ENCODE data around the gene FAT1.
"Not testable (repeated sequence)": the region's sequence is repeated elsewhere in the genome, so short reads cannot be mapped to it uniquely, and the experiment has no call there.

Gene FAT1, protein sequence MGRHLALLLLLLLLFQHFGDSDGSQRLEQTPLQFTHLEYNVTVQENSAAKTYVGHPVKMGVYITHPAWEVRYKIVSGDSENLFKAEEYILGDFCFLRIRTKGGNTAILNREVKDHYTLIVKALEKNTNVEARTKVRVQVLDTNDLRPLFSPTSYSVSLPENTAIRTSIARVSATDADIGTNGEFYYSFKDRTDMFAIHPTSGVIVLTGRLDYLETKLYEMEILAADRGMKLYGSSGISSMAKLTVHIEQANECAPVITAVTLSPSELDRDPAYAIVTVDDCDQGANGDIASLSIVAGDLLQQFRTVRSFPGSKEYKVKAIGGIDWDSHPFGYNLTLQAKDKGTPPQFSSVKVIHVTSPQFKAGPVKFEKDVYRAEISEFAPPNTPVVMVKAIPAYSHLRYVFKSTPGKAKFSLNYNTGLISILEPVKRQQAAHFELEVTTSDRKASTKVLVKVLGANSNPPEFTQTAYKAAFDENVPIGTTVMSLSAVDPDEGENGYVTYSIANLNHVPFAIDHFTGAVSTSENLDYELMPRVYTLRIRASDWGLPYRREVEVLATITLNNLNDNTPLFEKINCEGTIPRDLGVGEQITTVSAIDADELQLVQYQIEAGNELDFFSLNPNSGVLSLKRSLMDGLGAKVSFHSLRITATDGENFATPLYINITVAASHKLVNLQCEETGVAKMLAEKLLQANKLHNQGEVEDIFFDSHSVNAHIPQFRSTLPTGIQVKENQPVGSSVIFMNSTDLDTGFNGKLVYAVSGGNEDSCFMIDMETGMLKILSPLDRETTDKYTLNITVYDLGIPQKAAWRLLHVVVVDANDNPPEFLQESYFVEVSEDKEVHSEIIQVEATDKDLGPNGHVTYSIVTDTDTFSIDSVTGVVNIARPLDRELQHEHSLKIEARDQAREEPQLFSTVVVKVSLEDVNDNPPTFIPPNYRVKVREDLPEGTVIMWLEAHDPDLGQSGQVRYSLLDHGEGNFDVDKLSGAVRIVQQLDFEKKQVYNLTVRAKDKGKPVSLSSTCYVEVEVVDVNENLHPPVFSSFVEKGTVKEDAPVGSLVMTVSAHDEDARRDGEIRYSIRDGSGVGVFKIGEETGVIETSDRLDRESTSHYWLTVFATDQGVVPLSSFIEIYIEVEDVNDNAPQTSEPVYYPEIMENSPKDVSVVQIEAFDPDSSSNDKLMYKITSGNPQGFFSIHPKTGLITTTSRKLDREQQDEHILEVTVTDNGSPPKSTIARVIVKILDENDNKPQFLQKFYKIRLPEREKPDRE (N-terminal part only)

DNA sequence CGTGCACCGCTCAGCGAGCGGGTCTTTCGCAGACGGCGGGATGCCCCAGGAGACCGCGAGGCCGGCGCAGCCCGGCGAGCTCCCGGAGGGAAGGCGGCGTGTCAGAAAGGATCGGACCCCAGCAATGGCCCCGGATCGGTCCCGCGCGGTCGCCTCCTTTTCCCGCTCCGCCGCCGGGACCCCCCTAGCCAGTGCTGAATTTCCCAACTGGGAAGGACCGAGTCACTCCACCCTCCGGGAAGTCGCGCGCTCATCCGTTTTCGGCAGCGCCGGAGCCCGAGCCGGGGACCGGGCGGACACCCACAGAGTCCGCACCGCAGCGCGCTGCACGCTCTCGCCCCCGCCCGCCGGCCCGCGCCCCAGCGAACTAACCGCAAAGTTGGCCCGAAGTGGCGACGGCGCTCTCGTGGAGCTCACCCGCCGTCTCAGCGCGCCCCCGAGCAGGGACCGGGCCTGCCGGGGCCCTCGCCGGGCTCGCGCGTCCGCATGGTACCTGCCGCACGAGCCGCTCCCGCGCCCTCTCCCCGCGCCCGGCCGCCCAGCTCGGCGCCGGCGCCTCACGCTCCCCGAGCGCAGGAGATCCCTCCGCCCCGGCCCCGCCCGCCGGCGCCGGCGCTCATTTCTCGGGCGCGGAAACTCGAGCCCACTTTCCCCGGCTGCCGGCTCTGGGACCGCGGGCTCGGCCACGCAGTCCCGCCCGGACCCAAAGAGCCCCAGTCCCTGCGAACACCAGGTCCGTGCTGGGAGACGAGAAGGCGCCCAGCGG lies at the start of gene FAT1:
TSS of gene FAT1 (minus strand) at position 565 of the 766 bp plus-strand sequence. CDS start 14,029 bp downstream, outside the sequence.
- intact Hi-C loops (cut with DNase I): loop anchor here (5.0 kb wide), 1 partner anchor 46 kb away; no protein-coding TSS in a partner anchor
- peak in 6 of 10 donors; percentile 10 to 88 (median 60) for DNase-seq

DNA sequence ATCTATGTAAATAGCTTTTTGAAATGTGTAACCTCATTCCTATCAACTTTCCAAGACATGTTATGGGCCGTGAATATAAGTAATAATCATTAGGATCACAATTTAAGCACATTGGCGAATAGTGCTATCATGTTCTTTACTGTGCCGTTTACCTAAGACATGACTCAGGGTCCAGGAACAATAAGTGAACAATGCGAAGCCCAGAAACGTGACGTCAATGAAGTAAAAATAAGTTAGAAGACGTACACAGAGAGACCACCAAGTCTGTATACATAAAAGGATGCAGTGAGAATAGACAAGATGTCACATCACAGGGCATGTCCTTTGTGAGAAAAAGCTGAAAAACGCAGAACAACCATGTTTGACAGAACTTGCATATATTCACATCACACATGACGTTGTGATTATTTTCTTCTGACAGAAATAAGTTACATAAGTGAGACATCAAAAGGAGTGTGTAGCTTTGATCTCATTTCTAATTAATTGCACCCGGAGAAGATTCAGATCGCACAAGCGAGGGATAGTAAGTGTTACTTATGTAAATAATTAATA lies 49.4 kb upstream of the FAT1 start:
- no peak for DNase-seq
- intact Hi-C loops (cut with DNase I): no loop called here

DNA sequence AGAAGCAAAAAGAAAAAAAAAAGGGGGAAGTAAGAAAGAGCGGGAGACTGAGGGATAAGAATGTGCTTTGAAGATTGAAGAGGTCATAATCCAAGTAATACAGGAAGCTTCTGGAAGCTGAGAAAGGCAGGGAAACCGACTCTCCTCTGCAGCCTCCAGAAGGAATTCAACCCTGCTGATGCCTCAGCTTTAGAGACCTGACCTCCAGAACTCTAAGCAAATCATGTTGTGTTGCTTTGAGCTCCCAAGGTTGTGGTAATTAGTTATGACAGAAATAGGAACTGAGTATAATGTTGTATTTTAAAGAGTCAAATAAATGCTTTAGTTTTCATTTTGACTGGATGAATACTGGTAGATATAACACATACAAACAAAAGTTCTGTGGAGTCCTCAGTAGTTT lies 48.0 kb upstream of the FAT1 start:
- DNase-seq: no peak
- intact Hi-C loops (cut with DNase I): no loop called here

DNA sequence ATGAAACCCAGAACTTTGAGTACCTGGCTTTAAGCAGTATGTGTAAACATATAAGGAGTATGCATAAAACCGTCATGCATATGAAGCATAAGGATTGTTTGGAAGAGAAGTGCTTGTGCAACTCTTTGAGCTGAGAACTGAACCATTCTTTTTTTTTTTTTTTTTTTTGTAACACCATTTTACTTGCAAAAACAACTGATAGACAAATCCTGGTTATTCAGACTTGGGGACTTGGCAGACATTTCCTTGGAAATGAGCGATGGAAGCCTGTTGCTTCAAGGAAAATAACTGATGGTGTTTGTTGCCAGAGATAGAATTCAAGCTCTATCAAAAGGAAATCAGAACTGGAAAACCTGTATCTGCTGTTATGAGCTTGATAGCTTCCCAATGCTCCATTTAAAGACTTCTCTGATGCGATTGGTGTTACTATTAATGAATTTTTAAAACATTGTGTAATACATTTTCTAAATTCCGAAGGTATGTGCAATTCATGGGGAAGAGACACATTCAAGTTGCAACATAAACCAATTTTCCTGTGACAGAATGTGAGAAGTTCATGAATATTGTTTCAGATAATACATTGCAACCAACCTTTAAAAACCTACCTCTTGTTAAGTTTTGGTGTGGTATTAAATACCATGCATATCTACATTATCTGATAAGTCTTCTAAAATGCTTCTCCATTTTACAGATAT lies 47.0 kb upstream of the FAT1 start:
- DNase-seq: no peak
- intact Hi-C loops (cut with DNase I): no loop called here

DNA sequence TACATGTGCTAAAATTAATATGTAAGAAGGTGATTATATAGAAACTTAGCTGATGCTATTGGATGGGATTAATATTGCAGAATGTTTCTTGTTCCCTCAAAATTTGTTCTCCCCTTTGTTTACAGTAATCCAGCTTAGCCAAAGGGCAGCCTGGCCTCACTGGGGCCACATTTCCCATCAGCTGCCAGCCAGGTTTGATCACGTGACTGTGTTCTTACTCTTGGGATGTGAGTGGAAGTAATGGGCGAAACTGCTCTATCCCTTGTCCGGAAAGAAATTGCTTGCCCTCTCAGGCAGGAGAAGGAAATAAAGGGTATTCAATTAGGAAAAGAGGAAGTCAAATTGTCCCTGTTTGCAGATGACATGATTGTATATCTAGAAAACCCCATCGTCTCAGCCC lies 44.1 kb upstream of the FAT1 start:
- intact Hi-C loops (cut with DNase I): no loop called here
- no peak for DNase-seq

DNA sequence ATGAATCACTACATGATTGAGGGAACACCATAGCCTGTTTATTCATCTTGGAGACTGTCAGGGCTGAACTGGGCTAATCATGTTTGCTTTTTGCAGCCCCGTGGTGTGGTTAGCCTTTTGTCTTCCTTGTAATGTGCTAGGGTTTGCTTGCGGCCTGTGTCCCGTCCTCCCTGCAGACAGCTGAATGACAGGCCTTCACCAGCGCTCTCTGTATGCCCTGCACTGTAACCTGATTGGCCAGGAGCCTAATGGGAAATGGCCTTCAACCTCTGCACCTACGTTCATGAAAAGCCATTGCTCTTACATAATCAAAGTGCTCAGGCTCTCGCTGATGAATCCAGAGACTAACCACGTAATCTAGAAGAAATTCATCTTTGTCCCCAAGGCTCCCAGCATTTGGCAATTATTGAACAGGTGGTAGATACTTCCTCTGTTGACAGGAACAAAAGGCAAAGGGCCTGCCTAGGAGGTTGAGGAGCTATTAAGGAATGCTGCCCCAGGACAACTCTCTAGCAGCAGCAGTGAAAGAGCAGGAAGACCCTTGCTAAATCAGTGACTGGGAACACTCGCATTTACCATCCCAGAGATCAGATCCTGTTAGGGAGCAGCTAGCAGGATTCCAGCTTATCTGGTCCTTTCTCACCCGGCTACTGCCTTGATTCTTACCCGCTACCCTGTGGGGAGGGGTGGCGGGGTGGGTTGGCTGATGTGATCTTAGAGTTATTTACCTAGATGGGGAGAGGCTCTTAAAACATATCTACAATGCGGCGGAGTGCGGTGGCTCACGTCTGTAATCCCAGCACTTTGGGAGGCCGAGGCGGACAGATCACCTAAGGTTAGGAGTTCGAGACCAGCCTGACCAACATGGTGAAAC lies 42.3 kb upstream of the FAT1 start:
- intact Hi-C loops (cut with DNase I): no loop called here
- DNase-seq: no peak

DNA sequence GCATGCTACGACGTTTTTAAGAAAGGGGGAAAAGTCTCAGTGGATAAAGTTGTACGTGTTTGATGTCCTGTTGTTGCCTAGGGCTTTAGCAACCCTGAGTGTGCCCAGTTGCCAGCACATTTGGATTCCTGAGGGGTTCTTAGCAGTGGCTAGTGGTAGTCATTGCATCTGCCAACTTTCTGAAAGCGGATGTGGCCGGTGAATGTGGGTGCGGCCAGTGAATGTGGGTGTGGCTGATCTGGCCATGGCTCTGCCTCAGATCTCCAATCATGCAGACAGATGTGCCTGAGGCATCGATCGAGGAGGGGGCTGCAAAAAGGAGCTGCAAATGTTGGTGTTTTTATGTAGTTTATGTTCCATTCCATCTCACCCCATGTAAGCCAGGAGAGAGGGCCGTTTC lies 41.5 kb upstream of the FAT1 start:
- intact Hi-C loops (cut with DNase I): no loop called here

DNA sequence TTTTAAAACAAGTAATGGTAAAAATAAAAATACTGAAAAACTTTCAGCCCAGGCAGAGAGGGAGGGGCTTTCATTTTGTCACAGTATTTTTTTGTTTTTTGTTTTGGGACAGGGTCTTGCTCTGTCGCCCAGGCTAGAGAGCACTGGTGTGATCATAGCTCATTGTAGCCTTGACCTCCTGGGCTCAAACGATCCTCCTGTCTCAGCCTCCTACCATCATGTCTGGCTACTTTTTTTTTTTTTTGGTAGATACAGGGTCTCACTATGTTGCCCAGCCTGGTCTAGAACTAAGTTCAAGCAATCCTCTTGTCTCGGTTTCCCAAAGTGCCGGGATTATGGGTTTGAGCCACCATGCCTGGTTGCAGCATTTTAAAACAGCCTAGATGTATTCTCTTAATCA lies 40.8 kb upstream of the FAT1 start:
- DNase-seq: no peak
- intact Hi-C loops (cut with DNase I): no loop called here

More for the DNA sequence above, 41.5 kb upstream of the FAT1 start:
- DNase-seq: no peak

DNA sequence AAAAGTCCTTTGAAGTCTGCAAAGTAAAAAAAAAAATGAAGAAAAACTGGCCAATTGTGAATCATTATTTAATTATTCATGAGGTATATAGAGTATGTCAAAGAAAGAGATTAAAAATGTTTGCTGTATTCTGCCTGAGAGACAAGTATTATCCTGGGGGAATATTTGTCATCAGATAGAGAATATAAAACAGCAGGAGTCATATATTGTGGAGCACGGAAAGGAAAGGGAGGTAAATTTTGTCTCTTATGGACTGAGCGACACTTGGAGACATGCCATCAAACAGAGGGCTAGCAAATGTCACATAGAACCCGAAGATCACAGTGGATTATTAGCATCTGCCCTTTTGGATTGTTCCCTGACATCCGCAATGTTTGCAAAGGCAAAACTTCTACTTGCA lies 39.2 kb upstream of the FAT1 start:
- intact Hi-C loops (cut with DNase I): no loop called here
- DNase-seq: no peak

DNA sequence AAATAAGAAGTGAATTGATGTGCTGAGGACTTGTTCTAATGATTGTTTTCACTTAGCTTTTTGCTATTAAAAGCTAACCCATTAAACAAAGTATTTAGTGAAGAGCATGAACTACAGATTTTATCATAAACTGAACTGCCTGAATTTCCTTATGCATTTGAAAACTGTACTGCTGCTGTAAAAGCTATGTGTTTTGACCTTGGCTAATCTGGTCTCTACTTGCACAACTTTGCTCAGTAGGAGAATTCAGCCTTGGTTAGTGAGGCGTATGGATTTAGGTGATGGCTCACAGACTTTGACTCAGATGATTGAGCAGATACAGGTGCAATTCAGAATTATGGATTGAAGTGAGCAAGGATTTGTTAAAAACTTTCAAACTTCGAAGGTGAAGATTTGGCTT lies 38.7 kb upstream of the FAT1 start:
- no peak for DNase-seq
- intact Hi-C loops (cut with DNase I): no loop called here

DNA sequence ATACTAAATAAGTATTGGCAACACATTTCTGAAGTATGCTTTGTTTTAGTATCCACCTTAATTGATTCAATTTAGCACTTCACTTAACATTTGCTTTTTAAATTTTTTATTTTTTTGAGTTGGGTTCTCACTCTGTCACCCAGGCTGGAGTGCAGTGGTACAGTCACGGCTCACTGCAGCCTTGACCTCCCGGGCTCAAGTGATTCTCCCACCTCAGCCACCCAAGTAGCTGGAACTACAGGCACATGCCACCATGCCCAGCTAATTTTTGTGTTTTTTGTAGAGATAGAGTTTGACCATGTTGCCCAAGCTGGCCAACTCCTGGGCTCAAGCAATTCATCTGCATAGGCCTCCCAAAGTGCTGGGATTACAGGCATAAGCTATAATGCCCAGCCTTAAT lies 38.3 kb upstream of the FAT1 start:
- intact Hi-C loops (cut with DNase I); DNase-seq: not testable (repeated sequence)

DNA sequence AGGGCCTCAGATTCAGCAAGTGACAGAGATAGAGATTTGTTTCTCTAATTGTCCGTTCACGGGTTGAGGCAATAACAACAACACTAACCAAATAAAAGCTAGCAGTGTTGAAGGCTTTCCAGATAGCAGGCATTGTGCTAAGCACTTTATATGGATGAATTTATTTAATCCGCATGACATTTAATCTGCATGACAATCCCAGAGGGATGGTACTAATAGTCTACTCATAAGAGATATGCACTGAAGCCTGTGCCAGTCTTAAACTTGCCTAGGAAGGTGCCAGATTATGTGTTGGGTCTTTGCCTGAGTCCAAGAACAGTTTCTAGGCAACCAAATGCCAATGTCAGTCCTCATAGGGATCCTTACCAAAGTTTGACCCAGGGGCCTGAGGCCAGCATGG lies 37.7 kb upstream of the FAT1 start:
- DNase-seq: no peak
- intact Hi-C loops (cut with DNase I): no loop called here

DNA sequence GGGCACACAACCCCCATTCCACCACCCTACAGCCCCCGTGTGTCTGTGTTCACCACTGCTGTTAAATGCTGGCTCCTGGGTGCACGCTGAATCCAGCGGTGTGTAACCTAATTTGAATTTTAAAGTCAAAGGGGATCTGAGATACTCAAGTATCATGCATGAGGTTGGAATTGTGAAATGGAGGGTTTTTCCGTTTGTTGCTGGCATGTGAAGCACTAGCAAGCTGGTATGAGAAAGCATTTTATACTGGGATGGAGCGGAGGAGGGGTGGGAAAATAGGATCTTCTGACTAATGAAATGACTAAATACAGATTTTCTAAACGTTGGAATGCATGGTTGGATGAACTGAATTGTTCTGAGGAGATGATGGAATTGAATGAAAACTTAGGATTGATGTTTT lies 36.9 kb upstream of the FAT1 start:
- DNase-seq: no peak
- intact Hi-C loops (cut with DNase I): no loop called here

DNA sequence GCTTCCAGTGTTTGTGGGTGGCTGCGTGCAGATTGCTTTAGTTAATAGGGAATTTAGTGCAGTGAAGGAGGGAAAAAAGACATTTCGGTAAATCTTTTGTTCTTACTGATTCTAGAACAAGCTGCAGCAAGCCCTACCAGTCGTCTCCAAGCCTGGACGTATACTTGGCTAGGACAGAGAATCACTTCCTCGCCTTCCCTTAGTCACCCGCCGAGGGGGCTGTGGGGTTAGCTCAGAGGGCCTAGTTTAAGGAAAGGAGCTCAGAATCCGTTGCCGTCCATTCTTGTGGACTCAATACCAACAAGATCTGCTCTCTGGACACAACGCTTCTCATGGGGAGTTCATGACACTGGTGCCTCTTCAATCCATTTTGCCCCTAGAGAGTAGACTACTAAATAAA lies 36.3 kb upstream of the FAT1 start:
- DNase-seq: no peak
- intact Hi-C loops (cut with DNase I): no loop called here

DNA sequence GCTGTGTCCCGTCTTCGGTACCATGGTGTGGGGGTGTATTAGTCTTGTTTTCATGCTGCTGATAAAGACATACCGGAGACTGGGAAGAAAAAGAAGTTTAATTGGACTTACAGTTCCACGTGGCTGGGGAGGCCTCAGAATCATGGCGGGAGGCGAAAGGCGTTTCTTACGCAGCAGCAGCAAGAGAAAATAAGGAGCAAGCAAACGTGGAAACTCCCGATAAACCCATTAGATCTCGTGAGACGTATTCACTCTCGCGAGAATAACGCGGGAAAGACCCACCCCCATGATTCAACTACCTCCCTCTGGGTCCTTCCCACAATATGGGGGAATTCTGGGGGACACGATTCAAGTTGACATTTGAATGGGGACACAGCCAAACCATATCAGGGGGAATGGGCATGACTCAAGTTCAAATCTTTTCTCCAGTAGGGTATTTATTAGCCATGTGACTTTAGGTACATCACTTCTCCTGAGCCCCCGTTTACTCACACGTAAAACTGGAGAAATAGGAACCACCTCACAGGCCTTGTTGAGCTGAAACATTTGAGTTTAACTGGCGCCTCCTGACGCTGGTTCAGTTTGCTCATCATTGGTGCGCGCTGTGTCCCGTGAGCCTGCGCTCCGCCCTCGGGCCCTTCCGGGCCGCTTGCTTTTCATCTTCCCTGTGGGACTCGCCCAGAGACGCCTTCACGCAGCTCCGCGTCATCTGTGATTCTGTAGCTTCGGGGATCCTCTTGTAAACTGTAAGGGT lies 35.5 kb upstream of the FAT1 start:
- peak in 1 of 10 donors; percentile 57 for DNase-seq

DNA sequence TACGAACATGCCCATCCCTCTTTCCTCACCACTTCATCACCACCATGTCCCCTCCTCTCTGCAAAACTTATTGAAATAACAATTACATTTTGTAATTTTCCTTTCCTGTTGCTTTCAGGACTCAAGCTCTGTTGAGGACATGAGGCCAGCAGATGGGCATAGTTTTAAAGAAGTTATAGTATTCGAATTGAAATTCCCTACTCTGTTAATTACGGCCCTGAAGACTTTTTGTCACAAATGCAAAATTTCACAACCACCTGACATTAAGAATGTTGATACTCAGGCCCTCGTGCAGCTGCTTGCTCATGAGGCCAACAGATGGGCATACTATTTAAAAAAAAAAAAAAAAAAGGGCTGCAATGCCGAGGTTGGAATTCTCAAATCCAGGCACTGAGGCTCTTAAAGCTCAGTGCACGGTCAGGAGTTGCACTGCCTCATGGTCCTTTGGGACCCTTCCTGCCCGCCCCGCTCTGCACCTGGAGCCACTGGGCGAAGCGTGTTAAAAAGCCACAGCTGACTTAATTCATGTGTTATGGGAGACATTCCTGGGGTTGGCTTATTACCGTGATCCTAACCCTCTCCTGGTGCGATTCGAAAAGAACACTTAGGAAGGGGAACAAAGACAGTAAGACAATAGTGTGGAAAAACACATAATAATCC lies 34.2 kb upstream of the FAT1 start:
- intact Hi-C loops (cut with DNase I): no loop called here
- no peak for DNase-seq

More for the DNA sequence above, 35.5 kb upstream of the FAT1 start:
- intact Hi-C loops (cut with DNase I): no loop called here

DNA sequence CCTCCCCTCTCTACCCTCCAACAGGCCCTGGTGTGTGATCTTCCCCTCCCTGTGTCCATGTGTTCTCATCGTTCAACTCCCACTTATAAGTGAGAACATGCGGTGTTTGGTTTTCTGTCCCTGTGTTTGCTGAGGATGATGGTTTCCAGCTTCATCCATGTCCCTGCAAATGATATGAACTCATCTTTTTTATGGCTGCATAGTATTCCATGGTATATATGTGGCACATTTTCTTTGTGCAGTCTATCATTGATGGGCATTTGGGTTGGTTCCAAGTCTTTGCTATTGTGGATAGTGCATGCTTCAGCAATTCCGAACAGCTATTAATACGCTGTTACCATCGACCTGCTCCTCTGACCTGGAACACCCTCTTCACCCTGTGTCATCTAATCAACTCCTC lies 32.9 kb upstream of the FAT1 start:
- intact Hi-C loops (cut with DNase I); DNase-seq: not testable (repeated sequence)

All from posterior cingulate gyrus (tissue), 11 donors.